WTC11 (cell line): ENCODE data around the gene COL2A1.

Experiments used
- IRF1 ChIP-seq: sonication (generic); formaldehyde crosslinking; IDR thresholded peaks from 2 replicates; pipeline ENCODE4 v1.8.0; 2023; ENCODE audit warnings: missing genetic modification reagents
- ZNF138 ChIP-seq: sonication (generic); formaldehyde crosslinking; conservative IDR thresholded peaks from 2 replicates; pipeline ENCODE4 v1.8.1; 2022; ENCODE audit warnings: mild to moderate bottlenecking, moderate library complexity, missing genetic modification reagents
- TF ChIP-seq, protein P1 (sequence below): fragments of 200-600 bp; IDR thresholded peaks from 2 replicates; pipeline ENCODE4 v1.8.0; 2022; ENCODE audit warnings: antibody characterized with exemption

- TF ChIP-seq, protein P1, sequence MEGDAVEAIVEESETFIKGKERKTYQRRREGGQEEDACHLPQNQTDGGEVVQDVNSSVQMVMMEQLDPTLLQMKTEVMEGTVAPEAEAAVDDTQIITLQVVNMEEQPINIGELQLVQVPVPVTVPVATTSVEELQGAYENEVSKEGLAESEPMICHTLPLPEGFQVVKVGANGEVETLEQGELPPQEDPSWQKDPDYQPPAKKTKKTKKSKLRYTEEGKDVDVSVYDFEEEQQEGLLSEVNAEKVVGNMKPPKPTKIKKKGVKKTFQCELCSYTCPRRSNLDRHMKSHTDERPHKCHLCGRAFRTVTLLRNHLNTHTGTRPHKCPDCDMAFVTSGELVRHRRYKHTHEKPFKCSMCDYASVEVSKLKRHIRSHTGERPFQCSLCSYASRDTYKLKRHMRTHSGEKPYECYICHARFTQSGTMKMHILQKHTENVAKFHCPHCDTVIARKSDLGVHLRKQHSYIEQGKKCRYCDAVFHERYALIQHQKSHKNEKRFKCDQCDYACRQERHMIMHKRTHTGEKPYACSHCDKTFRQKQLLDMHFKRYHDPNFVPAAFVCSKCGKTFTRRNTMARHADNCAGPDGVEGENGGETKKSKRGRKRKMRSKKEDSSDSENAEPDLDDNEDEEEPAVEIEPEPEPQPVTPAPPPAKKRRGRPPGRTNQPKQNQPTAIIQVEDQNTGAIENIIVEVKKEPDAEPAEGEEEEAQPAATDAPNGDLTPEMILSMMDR: no peak
- no peak for TF ChIP-seq ZNF138
- TF ChIP-seq IRF1 (CRISPR knock-in tag): no peak
These were observed 15.3 kb downstream of the COL2A1 start for GRCh38 chr12:47989023-47989417.
